RWPE2 (cell line): ENCODE measurements around the gene EML2.

Experiments used
- ATAC-seq: fragments of 200-7000 bp; cut with Tn5 transposase; 3 replicates; pipeline ENCODE4 v1.9.1; 2021; ENCODE audit warnings: low read depth
- DNase-seq: peaks from one replicate; pipeline ENCODE4 v3.0.0-alpha.2; 2020; ENCODE audit warnings: low spot score
- H3K27ac ChIP-seq: fragments of 450-650 bp; 2 replicates; pipeline ENCODE4 v1.5.1; 2017; ENCODE audit warnings: mild to moderate bottlenecking; ENCODE audit not compliant: poor library complexity, severe bottlenecking
- H3K27me3 ChIP-seq: fragments of 250-450 bp; sonication (Bioruptor Pico); 2 replicates; pipeline ENCODE4 v1.5.1; 2021; ENCODE audit warnings: mild to moderate bottlenecking, moderate library complexity; ENCODE audit not compliant: insufficient read depth, poor library complexity, severe bottlenecking
- H3K36me3 ChIP-seq: fragments of 250-450 bp; sonication (Bioruptor Pico); 2 replicates; pipeline ENCODE4 v1.5.1; 2020; ENCODE audit warnings: low read depth, mild to moderate bottlenecking, moderate library complexity
- H3K4me1 ChIP-seq: fragments of 250-450 bp; sonication (Bioruptor Pico); 2 replicates; pipeline ENCODE4 v1.5.1; 2021; ENCODE audit warnings: mild to moderate bottlenecking, moderate library complexity; ENCODE audit not compliant: insufficient read depth, poor library complexity, severe bottlenecking
- H3K4me3 ChIP-seq: fragments of 250-450 bp; sonication (Bioruptor Pico); 2 replicates; pipeline ENCODE4 v1.5.1; 2021; ENCODE audit warnings: mild to moderate bottlenecking, moderate library complexity; ENCODE audit not compliant: severe bottlenecking
- H3K9me3 ChIP-seq: fragments of 250-450 bp; sonication (Bioruptor Pico); 2 replicates; pipeline ENCODE4 v1.5.1; 2021; ENCODE audit warnings: mild to moderate bottlenecking, moderate library complexity; ENCODE audit not compliant: severe bottlenecking
- TF ChIP-seq, protein P1 (sequence below): fragments of 450-650 bp; IDR thresholded peaks from one replicate; pipeline ENCODE4 v1.5.1; 2017; ENCODE audit warnings: mild to moderate bottlenecking, moderate library complexity; ENCODE audit not compliant: poor library complexity, severe bottlenecking

EML2 gene

DNA sequence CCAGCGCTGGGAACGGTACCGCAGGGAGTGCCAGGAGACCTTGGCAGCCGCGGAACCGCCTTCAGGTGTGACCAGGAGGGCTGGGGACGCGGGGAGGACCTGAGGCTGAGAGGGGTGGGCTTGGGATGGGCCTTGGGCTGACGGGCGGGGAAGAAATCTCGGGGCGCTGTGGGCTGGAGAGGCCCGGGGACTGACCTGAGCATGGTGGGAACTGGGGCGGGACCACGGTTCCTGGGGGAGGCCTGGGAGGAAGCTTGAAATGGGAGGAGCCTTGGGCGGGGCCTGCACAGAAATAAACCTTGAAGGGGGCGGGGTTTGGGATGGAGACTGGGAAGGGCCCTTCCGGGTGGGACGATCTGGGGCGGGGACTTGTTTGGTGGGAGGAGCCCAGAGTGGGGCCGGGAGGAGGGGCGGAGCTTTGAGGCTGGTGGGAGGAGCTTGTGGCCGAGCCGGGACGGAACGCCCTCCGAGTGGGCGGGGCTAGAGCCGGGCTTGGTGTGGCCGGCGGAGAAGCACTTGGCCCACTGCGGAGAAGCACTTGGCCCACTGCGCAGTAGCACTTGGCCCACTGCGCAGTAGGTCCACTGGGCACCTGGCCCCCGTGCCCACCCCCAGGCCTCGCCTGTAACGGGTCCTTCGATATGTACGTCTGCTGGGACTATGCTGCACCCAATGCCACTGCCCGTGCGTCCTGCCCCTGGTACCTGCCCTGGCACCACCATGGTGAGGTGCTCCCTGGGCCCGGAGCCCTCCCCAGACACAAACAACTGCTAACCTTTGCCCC is 31.7 kb upstream of the EML2 start:
- Histone ChIP-seq H3K27ac (no peak overlapping the region), H3K9me3 (no peaks in the 10 kb centered on the region), H3K4me3 (no peak overlapping the region), H3K27me3 (no peaks in the 10 kb centered on the region), H3K36me3 (no peaks in the 10 kb centered on the region), H3K4me1 (peaks cover 6% of the 10 kb centered on the region)
- DNase-seq (peak; percentile 85), ATAC-seq (peak; percentile 46)
- TF ChIP-seq, protein P1, sequence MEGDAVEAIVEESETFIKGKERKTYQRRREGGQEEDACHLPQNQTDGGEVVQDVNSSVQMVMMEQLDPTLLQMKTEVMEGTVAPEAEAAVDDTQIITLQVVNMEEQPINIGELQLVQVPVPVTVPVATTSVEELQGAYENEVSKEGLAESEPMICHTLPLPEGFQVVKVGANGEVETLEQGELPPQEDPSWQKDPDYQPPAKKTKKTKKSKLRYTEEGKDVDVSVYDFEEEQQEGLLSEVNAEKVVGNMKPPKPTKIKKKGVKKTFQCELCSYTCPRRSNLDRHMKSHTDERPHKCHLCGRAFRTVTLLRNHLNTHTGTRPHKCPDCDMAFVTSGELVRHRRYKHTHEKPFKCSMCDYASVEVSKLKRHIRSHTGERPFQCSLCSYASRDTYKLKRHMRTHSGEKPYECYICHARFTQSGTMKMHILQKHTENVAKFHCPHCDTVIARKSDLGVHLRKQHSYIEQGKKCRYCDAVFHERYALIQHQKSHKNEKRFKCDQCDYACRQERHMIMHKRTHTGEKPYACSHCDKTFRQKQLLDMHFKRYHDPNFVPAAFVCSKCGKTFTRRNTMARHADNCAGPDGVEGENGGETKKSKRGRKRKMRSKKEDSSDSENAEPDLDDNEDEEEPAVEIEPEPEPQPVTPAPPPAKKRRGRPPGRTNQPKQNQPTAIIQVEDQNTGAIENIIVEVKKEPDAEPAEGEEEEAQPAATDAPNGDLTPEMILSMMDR = no peak

DNA sequence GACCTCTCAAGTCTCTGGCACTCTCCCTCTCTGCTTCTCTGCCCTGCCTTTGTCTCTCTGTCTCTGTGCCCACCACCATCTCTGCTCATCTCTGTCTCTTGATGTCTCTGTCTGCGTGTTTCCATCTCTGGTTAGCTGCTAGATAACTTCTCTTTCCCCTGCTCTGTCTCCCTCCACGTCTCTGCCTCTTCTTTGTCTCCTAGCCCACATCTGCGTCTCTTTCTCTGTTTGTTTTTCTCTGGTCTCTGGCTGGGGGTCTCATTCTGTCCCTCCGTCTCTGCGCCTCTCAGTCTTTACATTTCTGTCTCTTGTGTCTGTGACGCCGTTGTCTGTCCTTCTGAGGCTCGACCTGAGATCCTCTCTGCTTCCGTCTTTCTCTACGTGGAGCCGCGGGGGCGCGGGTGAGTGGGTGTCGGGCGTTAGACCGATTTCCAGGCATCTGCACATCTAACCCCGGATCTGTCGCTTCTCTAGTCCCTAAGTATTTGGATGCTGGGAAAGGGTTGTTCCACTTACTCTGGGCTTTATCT is 29.2 kb upstream of the EML2 start:
- Histone ChIP-seq H3K27ac (no peak overlapping the region), H3K4me3 (peak overlapping the region; percentile 16), H3K36me3 (no peaks in the 10 kb centered on the region), H3K4me1 (peaks cover 6% of the 10 kb centered on the region), H3K27me3 (no peaks in the 10 kb centered on the region), H3K9me3 (no peaks in the 10 kb centered on the region)
- DNase-seq (no peak), ATAC-seq (no peak)
- TF ChIP-seq, protein P1 = no peak

DNA sequence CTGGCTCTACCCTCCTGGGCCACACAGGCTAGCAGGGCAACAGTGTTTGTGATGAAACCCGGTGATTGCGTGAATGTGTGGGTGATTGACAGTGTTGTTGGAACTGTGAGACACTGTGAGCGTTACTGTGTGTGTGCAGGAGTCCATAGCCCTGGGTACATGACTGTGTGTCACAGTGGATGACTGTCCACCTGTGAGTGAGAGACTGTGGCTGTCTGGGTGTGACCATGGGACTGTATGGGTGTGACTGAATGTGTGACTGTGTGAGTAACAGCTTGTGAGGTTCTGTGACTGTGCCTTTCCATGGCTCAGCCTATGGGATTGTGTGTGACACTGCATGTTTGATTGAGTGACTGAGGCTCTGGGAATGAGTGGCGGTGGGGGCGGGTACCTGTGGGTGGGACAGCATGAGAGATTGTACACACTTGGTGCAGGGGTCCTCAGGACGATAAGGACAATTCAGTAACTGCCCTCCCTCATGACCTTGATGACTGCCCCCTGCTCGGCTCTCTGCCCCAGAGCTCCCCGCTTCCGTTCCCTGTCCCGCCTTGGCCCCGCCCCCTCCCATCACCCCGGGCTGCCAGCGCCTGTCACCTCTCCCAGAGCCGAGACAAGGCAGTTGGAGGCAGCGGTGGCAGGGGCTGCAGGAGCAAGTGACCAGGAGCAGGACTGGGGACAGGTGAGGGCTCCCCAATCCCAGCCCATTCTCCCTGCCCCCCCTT is 28.6 kb upstream of the EML2 start, which contains the start of gene GIPR:
GIPR (plus strand) TSS at position 602 of the 722 bp plus-strand sequence. CDS start 1,300 bp downstream, outside the sequence.
- H3K36me3 ChIP-seq = no peaks in the 10 kb centered on the region
- no peaks in the 10 kb centered on the region for H3K9me3 ChIP-seq
- ATAC-seq (peak; percentile 33; the same call in 2 of the 3 replicates), DNase-seq (no peak)
- no peak within 1 kb of the TSS for H3K27ac ChIP-seq
- H3K27me3 ChIP-seq = no peaks in the 10 kb centered on the region
- H3K4me3 ChIP-seq = peak within 1 kb of the TSS; percentile 16
- TF ChIP-seq, protein P1 = no peak
- H3K4me1 ChIP-seq = peaks cover 6% of the 10 kb centered on the region

DNA sequence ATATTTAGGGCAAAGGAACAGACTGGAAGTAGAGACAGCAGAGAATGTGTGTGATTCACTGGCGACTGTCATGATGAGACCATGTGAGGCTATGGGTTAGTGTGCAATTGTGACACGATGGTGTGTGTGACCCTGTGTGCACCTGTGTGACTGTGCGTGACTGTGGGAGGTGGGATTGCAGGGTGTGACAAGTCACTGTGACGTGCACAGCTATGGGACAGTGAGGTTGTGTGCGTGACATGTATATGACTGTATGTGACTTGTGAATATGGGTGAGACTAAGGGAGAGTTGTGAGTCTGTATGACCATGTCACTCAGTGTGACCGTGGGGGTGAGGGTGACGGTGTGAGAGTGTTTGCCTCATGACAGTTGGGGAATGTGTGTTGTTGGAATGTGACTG is 25.4 kb upstream of the EML2 start:
- H3K4me3 ChIP-seq = no peak overlapping the region
- ATAC-seq (no peak), DNase-seq (no peak)

More for the DNA sequence above, 25.4 kb upstream of the EML2 start:
- Histone ChIP-seq H3K36me3 (no peaks in the 10 kb centered on the region), H3K27ac (no peak overlapping the region), H3K27me3 (no peaks in the 10 kb centered on the region), H3K4me1 (peaks cover 6% of the 10 kb centered on the region), H3K9me3 (no peaks in the 10 kb centered on the region)
- TF ChIP-seq, protein P1 = no peak
